Cardiac fibroblast (primary cell): Measurements from ENCODE around the gene ZNF675.
"Not testable (repeated sequence)": the region's sequence is repeated elsewhere in the genome, so short reads cannot be mapped to it uniquely, and the experiment has no call there.

Experiments
- DNase-seq, 2 donors: peaks; one replicate each; pipeline versions ENCODE4 v3.0.0 to v3.0.0-alpha.2; 2010; ENCODE audit warnings: low read depth in 2 of 2
- H3K4me3 ChIP-seq, 2 donors: replicated peaks in 1 of 2; 1 replicate in 1 of 2; 2 replicates in 1 of 2; pipeline ENCODE4 v1.5.1; 2011; ENCODE audit warnings: low read depth in 2 of 2, low read length in 2 of 2, mild to moderate bottlenecking in 2 of 2, moderate library complexity in 1 of 2
- TF ChIP-seq, protein P1 (sequence below): IDR thresholded peaks from one replicate; pipeline ENCODE4 v1.5.1; 2011; ENCODE audit warnings: low read depth, mild to moderate bottlenecking, low read length, inconsistent platforms

ZNF675 gene

DNA sequence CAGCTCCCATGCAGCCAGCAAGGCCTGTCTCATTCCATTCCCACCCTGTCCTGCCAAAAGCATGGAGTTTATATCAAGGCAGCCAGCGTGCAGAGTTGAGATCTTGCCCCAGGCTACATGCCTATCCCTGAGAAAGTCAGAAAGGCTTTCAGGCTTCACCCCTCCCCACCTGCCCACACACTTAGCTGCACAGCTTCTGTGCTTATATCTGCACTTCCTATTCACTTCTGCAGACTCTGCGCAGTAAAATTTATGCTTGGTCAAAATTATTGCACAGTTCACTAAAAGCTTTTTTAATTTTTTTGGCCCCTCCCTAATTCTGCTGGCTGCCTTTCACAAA lies 12.5 kb upstream of the ZNF675 start:
- no peak for DNase-seq
- H3K4me3 ChIP-seq, result no peak overlapping the region
- TF ChIP-seq, protein P1, sequence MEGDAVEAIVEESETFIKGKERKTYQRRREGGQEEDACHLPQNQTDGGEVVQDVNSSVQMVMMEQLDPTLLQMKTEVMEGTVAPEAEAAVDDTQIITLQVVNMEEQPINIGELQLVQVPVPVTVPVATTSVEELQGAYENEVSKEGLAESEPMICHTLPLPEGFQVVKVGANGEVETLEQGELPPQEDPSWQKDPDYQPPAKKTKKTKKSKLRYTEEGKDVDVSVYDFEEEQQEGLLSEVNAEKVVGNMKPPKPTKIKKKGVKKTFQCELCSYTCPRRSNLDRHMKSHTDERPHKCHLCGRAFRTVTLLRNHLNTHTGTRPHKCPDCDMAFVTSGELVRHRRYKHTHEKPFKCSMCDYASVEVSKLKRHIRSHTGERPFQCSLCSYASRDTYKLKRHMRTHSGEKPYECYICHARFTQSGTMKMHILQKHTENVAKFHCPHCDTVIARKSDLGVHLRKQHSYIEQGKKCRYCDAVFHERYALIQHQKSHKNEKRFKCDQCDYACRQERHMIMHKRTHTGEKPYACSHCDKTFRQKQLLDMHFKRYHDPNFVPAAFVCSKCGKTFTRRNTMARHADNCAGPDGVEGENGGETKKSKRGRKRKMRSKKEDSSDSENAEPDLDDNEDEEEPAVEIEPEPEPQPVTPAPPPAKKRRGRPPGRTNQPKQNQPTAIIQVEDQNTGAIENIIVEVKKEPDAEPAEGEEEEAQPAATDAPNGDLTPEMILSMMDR, result no peak

DNA sequence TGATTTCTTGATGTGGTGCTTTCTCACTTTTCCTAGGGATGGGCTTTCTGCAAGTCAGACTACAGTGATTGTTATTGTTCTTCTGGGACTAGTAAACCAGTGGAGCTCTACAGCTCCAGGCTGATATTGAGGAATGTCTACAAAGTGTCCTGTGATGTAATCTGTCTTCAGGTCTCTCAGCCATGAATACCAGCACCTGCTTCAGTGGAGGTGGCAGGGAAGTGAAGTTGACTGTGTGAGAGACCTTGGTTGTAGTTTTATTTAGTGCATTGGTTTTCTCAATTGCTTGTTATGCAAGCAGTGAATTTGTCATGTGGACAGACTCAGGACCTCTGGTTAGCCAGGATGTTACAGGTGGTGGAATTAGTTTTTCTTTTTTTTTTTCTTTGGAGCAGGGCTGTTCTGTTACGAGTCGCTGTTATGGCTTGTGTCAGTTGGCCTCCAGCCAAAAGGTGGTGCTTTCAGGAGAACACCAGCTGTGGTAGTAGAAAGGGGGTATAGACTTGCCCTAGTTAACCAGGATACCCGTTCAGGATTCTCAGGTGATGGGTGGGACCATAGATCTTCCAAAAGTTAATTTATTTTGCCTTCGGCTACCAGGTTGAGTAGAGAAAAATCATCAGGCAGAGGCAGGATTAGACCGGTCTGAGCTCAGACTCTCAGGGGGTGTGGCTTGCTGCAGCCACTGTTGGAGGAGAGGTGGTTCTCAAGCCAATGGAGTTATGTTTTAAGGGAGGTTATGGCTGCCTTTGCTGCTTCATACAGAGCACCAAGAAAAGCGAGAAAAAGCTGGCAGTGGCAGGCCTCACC lies 11.9 kb upstream of the ZNF675 start:
- TF ChIP-seq, protein P1, result no peak
- no peak for DNase-seq
- no peak overlapping the region for H3K4me3 ChIP-seq

- DNase-seq, H3K4me3 ChIP-seq: not testable (repeated sequence)
Measured at GRCh38 chr19:23692937-23693336, 5.9 kb upstream of the ZNF675 start.

DNA sequence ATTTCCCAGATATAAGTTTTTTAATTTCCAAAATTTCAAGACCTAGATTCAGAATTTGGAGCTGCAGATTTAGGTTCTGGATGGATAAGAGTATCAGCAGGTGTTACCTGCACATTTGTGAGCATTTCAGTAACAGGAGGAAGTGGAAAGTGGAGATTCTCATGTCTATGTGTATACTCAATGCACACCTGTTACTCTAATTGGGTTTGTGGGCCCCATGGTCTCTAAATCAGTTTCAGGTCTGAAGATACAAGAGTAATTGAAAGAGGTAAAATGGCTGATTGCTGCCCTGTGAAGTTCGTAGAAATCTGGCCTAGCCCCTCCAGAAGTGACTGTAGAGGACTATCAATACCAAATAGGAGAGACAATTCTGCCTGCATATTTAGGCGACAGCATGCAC lies 13.9 kb downstream of the ZNF675 start:
- H3K4me3 ChIP-seq, result no peak overlapping the region
- TF ChIP-seq, protein P1, result no peak
- no peak for DNase-seq

DNA sequence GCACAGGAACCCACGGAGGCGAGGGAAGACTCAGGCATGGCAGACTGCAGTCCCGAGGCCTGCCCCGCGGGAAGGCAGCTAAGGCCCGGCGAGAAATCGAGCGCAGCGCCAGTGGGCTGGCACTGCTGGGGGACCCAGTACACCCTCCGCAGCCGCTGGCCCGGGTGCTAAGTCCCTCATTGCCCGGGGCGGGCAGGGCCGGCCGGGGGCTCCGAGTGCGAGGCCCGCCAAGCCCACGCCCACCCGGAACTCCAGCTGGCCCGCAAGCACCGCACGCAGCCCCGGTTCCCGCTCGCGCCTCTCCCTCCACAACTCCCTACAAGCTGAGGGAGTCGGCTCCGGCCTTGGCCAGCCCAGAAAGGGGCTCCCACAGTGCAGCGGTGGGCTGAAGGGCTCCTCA lies 18.4 kb downstream of the ZNF675 start:
- not testable (repeated sequence) for DNase-seq, H3K4me3 ChIP-seq

DNA sequence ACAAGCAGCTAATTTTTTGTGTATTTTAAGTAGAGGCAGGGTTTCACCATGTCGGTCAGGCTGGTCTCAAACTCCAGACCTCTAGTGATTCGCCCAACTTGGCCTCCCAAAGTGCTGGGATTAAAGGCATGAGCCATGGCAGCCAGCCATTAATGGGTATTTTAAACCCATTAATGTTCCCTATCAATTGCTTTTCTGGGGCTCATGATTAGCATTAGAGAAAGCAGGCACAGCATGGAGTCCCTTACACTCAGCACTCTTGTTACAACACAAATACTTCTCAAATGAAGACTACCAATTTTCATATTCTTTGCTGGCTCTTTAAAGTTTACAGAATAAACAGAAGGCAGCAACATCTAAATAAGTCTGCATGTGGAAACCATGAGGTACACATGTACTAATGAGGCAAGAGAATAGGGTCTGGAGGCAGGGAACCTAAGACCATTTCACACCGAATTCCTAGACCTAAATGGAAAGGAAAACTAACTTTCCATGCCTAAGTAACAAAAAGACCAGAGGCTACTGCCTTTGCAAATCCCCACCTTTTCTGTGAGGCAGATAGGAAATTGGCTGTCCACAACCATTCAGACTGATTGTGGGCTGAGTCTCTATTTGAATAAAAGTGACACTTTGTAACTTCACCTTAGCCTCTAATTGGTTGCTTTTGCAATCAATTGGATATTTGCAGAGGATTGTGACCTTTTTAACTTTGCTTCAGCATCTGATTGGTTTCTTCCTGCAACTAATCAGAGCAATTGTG lies 21.2 kb downstream of the ZNF675 start:
- no peak for DNase-seq
- no peak overlapping the region for H3K4me3 ChIP-seq
- TF ChIP-seq, protein P1, result no peak

GRCh38 chr19:23649817-23650216 lies 37.2 kb downstream of the ZNF675 start:
- H3K4me3 ChIP-seq, DNase-seq: not testable (repeated sequence)
